ENCODE measurements around the gene MTCH2. TPM values are rescaled to one million over a fixed set of nuclear protein-coding genes. Genes with fewer than 3 reads are reported as not detected.

Gene MTCH2
- total RNA-seq, 1 experiment from 2014 or later = 176 TPM

GRCh38 chr11:47689480-47689879, 47.1 kb upstream of the MTCH2 start:
- H3K27ac ChIP-seq (ENCODE audit: insufficient read length, low read depth, low read length) = no peak overlapping the region
- Mint-ChIP-seq H3K36me3 (ENCODE audit: insufficient read depth in 1 of 3, low read depth in 3 of 3) (no peaks in the 10 kb centered on the region), H3K27ac (no peak overlapping the region; a peak in 1 of 7 replicates), H3K4me1 (no peaks in the 10 kb centered on the region), H3K27me3 (ENCODE audit: low read depth) (no peaks in the 10 kb centered on the region), H3K4me3 (no peak overlapping the region), H3K9me3 (no peaks in the 10 kb centered on the region; a peak in 2 of 5 replicates)
- H2BK5ac ChIP-seq (ENCODE audit: insufficient read length, low read length) = no peak overlapping the region
- H3K4me1 ChIP-seq (ENCODE audit: insufficient read depth, low read length) = no peaks in the 10 kb centered on the region
- H2AFZ ChIP-seq (ENCODE audit: low read length) = no peak overlapping the region
- H3T11ph ChIP-seq (ENCODE audit: low read length) = no peak overlapping the region
- no peak overlapping the region for H3K4me2 ChIP-seq (ENCODE audit: insufficient read depth, insufficient read length, low read length)
- no peak overlapping the region for H4K91ac ChIP-seq (ENCODE audit: insufficient read length, low read depth, low read length)
- no peaks in the 10 kb centered on the region for H3K79me2 ChIP-seq (ENCODE audit: insufficient read depth, low read length)
- H3K14ac ChIP-seq (ENCODE audit: insufficient read depth, low read length) = no peak overlapping the region
- H3K18ac ChIP-seq (ENCODE audit: insufficient read length, low read depth, low read length) = no peak overlapping the region
- H3K79me1 ChIP-seq (ENCODE audit: insufficient read depth, low read depth, low read length, poor library complexity, severe bottlenecking) = no peaks in the 10 kb centered on the region
- H3K23me2 ChIP-seq (ENCODE audit: insufficient read length, low read depth, low read length, poor library complexity, severe bottlenecking) = no peaks in the 10 kb centered on the region
- H2BK20ac ChIP-seq (ENCODE audit: low read depth, low read length, poor library complexity, severe bottlenecking) = no peak overlapping the region
- no peak overlapping the region for H3K56ac ChIP-seq (ENCODE audit: insufficient read length, low read depth, low read length)
- H4K20me1 ChIP-seq (ENCODE audit: control insufficient read depth, insufficient read depth, insufficient read length) = no peaks in the 10 kb centered on the region
- no peak overlapping the region for H2BK12ac ChIP-seq (ENCODE audit: insufficient read length, low read depth, low read length)
- H2BK15ac ChIP-seq (ENCODE audit: low read depth, low read length) = no peak overlapping the region
- H3K4ac ChIP-seq (ENCODE audit: low read depth, low read length) = no peak overlapping the region
- WGBS (ENCODE audit: extremely low coverage, insufficient read length, low lambda C conversion rate) = no CpG with 5 or more reads among the region's 5 CpGs
- H4K5ac ChIP-seq (ENCODE audit: insufficient read length, low read depth, low read length) = no peak overlapping the region
- no peaks in the 10 kb centered on the region for H3K27me3 ChIP-seq (ENCODE audit: insufficient read depth, low read length)
- TF ChIP-seq, protein P1, sequence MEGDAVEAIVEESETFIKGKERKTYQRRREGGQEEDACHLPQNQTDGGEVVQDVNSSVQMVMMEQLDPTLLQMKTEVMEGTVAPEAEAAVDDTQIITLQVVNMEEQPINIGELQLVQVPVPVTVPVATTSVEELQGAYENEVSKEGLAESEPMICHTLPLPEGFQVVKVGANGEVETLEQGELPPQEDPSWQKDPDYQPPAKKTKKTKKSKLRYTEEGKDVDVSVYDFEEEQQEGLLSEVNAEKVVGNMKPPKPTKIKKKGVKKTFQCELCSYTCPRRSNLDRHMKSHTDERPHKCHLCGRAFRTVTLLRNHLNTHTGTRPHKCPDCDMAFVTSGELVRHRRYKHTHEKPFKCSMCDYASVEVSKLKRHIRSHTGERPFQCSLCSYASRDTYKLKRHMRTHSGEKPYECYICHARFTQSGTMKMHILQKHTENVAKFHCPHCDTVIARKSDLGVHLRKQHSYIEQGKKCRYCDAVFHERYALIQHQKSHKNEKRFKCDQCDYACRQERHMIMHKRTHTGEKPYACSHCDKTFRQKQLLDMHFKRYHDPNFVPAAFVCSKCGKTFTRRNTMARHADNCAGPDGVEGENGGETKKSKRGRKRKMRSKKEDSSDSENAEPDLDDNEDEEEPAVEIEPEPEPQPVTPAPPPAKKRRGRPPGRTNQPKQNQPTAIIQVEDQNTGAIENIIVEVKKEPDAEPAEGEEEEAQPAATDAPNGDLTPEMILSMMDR (conservative IDR thresholded peaks at IDR 0.05) = no peak
- no peak for DNase-seq
- no peak overlapping the region for H2AK5ac ChIP-seq (ENCODE audit: insufficient read length, low read length)
- no peak overlapping the region for H2BK120ac ChIP-seq (ENCODE audit: low read depth, low read length, poor library complexity, severe bottlenecking)
- H3K23ac ChIP-seq (ENCODE audit: insufficient read length, low read depth, low read length) = no peak overlapping the region
- H3K9ac ChIP-seq (ENCODE audit: extremely low read depth, insufficient read length, low read length) = no peak overlapping the region
- H3K9me3 ChIP-seq (ENCODE audit: control insufficient read depth, low read depth, low read length) = no peaks in the 10 kb centered on the region
- H4K8ac ChIP-seq (replicated peaks; ENCODE audit: insufficient read length, low read depth, low read length) = no peak overlapping the region
